ENCODE data around the gene AKNAD1.

GRCh38 chr1:108863984-108864383 lies 7.1 kb upstream of the AKNAD1 start:
- TF ChIP-seq CTCF (IDR thresholded peaks at IDR 0.05; ENCODE audit: low read depth, low read length) (no peak), POLR2A (IDR thresholded peaks at IDR 0.05; ENCODE audit: extremely low read depth, insufficient read length) (no peak), MAX (IDR thresholded peaks at IDR 0.05; ENCODE audit: low read depth, low read length) (no peak)
